HS-27A (cell line): ENCODE measurements around the gene DCK.
"Not testable (repeated sequence)": the region's sequence is repeated elsewhere in the genome, so short reads cannot be mapped to it uniquely, and the experiment has no call there.

Source experiments
- DNase-seq: peaks from one replicate; pipeline ENCODE4 v3.0.0-alpha.2; 2012; ENCODE audit warnings: low read depth, missing footprints

Gene DCK

GRCh38 chr4:70993181-70994068, at the start of gene DCK:
Gene DCK (plus strand): TSS chr4:70993649. CDS start chr4:70993836, 187 bp downstream.
- peak; percentile 78 for DNase-seq

GRCh38 chr4:70945046-70945445, 48.4 kb upstream of the DCK start:
- DNase-seq, result no peak

- DNase-seq, result no peak
Observed at GRCh38 chr4:70945452-70946055, 47.9 kb upstream of the DCK start.

- DNase-seq, result no peak
Observed at GRCh38 chr4:70946939-70947338, 46.5 kb upstream of the DCK start.

- no peak for DNase-seq
Observed at GRCh38 chr4:70948665-70949260, 44.7 kb upstream of the DCK start.

- DNase-seq, result no peak
Observed at GRCh38 chr4:70954032-70954431, 39.4 kb upstream of the DCK start.

GRCh38 chr4:70956549-70957210, 36.8 kb upstream of the DCK start:
- no peak for DNase-seq

- peak; percentile 47 for DNase-seq
Observed at GRCh38 chr4:70958681-70959080, 34.8 kb upstream of the DCK start.

- DNase-seq, result no peak
Observed at GRCh38 chr4:70969076-70969475, 24.4 kb upstream of the DCK start.

- DNase-seq, result no peak
Observed at GRCh38 chr4:70976252-70976651, 17.2 kb upstream of the DCK start.

- no peak for DNase-seq
Observed at GRCh38 chr4:70979445-70980008, 13.9 kb upstream of the DCK start.

GRCh38 chr4:70980196-70980595, 13.3 kb upstream of the DCK start:
- DNase-seq, result no peak

- DNase-seq, result no peak
Observed at GRCh38 chr4:70984106-70984505, 9.3 kb upstream of the DCK start.

GRCh38 chr4:70984589-70984988, 8.9 kb upstream of the DCK start:
- no peak for DNase-seq

GRCh38 chr4:70991596-70991995, 1.9 kb upstream of the DCK start:
- no peak for DNase-seq

GRCh38 chr4:70992391-70992881, 1.0 kb upstream of the DCK start:
- no peak for DNase-seq

GRCh38 chr4:70994069-70994366, 569 bp downstream of the DCK start:
- DNase-seq, result no peak

- no peak for DNase-seq
Observed at GRCh38 chr4:70994387-70995099, 1.1 kb downstream of the DCK start.

GRCh38 chr4:70996018-70996360, 2.5 kb downstream of the DCK start:
- no peak for DNase-seq

GRCh38 chr4:70997036-70997435, 3.6 kb downstream of the DCK start:
- DNase-seq, result no peak

GRCh38 chr4:70997546-70997945, 4.1 kb downstream of the DCK start:
- no peak for DNase-seq

GRCh38 chr4:70999639-71000038, 6.2 kb downstream of the DCK start:
- not testable (repeated sequence) for DNase-seq
